ENCODE results near the gene SLC6A1.
"Not testable (repeated sequence)": the region's sequence is repeated elsewhere in the genome, so short reads cannot be mapped to it uniquely, and the experiment has no call there.

Gene SLC6A1

GRCh38 chr3:11024181-11024580 is 31.6 kb downstream of the SLC6A1 start:
- DNase-seq = no peak

- DNase-seq = no peak
Observed at GRCh38 chr3:11029948-11030347, 37.4 kb downstream of the SLC6A1 start.

- DNase-seq = no peak
Observed at GRCh38 chr3:11033871-11034270, 41.3 kb downstream of the SLC6A1 start.

- DNase-seq = no peak
Observed at GRCh38 chr3:11034309-11034985, 41.9 kb downstream of the SLC6A1 start.

- DNase-seq = no peak
Observed at GRCh38 chr3:11035757-11036505, 43.4 kb downstream of the SLC6A1 start.

- DNase-seq = no peak
Observed at GRCh38 chr3:11037241-11037873, 44.8 kb downstream of the SLC6A1 start.

- no peak for DNase-seq
Observed at GRCh38 chr3:11037976-11038375, 45.4 kb downstream of the SLC6A1 start.

GRCh38 chr3:11045536-11045935 is 53.0 kb downstream of the SLC6A1 start:
- no peak for DNase-seq

- no peak for DNase-seq
Observed at GRCh38 chr3:11047500-11047899, 55.0 kb downstream of the SLC6A1 start.

- DNase-seq = no peak
Observed at GRCh38 chr3:11050666-11051323, 58.2 kb downstream of the SLC6A1 start.

- DNase-seq = no peak
Observed at GRCh38 chr3:11053926-11054503, 61.5 kb downstream of the SLC6A1 start.

- no peak for DNase-seq
Observed at GRCh38 chr3:11054739-11055438, 62.3 kb downstream of the SLC6A1 start.

GRCh38 chr3:11055496-11055895 is 62.9 kb downstream of the SLC6A1 start:
- DNase-seq = no peak

GRCh38 chr3:11056531-11057050 is 64.0 kb downstream of the SLC6A1 start:
- DNase-seq = no peak

- DNase-seq = no peak
Observed at GRCh38 chr3:11057655-11058054, 65.1 kb downstream of the SLC6A1 start.

- DNase-seq = peak; percentile 22
Observed at GRCh38 chr3:11059090-11059798, 66.7 kb downstream of the SLC6A1 start.

- no peak for DNase-seq
Observed at GRCh38 chr3:11059799-11060115, 67.2 kb downstream of the SLC6A1 start.

- DNase-seq = peak; percentile 68
Observed at GRCh38 chr3:11060500-11061251, 68.1 kb downstream of the SLC6A1 start.

- not testable (repeated sequence) for DNase-seq
Observed at GRCh38 chr3:11061268-11061871, 68.8 kb downstream of the SLC6A1 start.

- DNase-seq = no peak
Observed at GRCh38 chr3:11062704-11063103, 70.2 kb downstream of the SLC6A1 start.

Data from NCI-H2029 treated with DMSO at 0.1 percent for 48 hours (cell line).